Caco-2 (cell line): Measurements from ENCODE around the gene PUM1. TPM values are rescaled to one million over a fixed set of nuclear protein-coding genes. Genes with fewer than 3 reads are reported as not detected.

Experiments used
- BruUV-seq: library from RNA; stranded (reverse); fragments of 400-500 nt; replicated peaks from 2 replicates; lab custom pipeline; 2021; lab: Mats Ljungman, UMichigan
- CTCF ChIA-PET: fragments of 300-600 bp; sonication (Branson Sonifier 250); formaldehyde crosslinking; loops from one replicate; lab custom pipeline; 2022; ENCODE audit warnings: antibody characterized with exemption; lab: Charles Lee
- POLR2A ChIA-PET: fragments of 300-600 bp; sonication (Branson Sonifier 250); formaldehyde crosslinking; loops from one replicate; lab custom pipeline; 2022; ENCODE audit warnings: antibody characterized with exemption; lab: Charles Lee
- DNase-seq, 2 experiments: peaks; one replicate each; pipeline versions ENCODE4 v3.0.0 to v3.0.0-alpha.2; 2020 to 2022
- H3K27me3 ChIP-seq: replicated peaks from 2 replicates; pipeline ENCODE4 v1.6.0; 2011; ENCODE audit warnings: low read length; ENCODE audit not compliant: control insufficient read depth, insufficient read depth
- H3K36me3 ChIP-seq: 2 replicates; pipeline ENCODE4 v1.5.1; 2011; ENCODE audit warnings: low read length; ENCODE audit not compliant: control insufficient read depth, insufficient read depth
- H3K4me1 ChIP-seq: fragments of 250-450 bp; sonication (Bioruptor Pico); 2 replicates; pipeline ENCODE4 v1.5.1; 2020; ENCODE audit warnings: mild to moderate bottlenecking
- H3K4me3 ChIP-seq: 2 replicates; pipeline ENCODE4 v1.5.1; 2011; ENCODE audit warnings: low read depth, mild to moderate bottlenecking, control low read depth, low read length
- H3K9me3 ChIP-seq: fragments of 250-450 bp; sonication (Bioruptor Pico); 2 replicates; pipeline ENCODE4 v1.5.1; 2020; ENCODE audit warnings: mild to moderate bottlenecking, moderate library complexity
- H3K27ac Mint-ChIP-seq: one replicate; pipeline ENCODE4 v1.8.0; 2022; ENCODE audit warnings: mixed read lengths; ENCODE audit not compliant: unreplicated experiment
- H3K27me3 Mint-ChIP-seq: one replicate; pipeline ENCODE4 v1.8.0; 2022; ENCODE audit warnings: mixed read lengths; ENCODE audit not compliant: insufficient read depth, unreplicated experiment
- H3K36me3 Mint-ChIP-seq: one replicate; pipeline ENCODE4 v1.8.0; 2022; ENCODE audit warnings: mild to moderate bottlenecking, mixed read lengths; ENCODE audit not compliant: insufficient read depth, unreplicated experiment
- H3K4me1 Mint-ChIP-seq: one replicate; pipeline ENCODE4 v1.8.0; 2022; ENCODE audit warnings: low read depth, mixed read lengths; ENCODE audit not compliant: unreplicated experiment
- H3K4me3 Mint-ChIP-seq: one replicate; pipeline ENCODE4 v1.8.0; 2022; ENCODE audit warnings: mild to moderate bottlenecking, moderate library complexity, mixed read lengths; ENCODE audit not compliant: unreplicated experiment
- H3K9me3 Mint-ChIP-seq: one replicate; pipeline ENCODE4 v1.8.0; 2022; ENCODE audit warnings: mixed read lengths; ENCODE audit not compliant: unreplicated experiment
- intact Hi-C: fragments of 100-400 bp; cut with micrococcal nuclease; formaldehyde crosslinking; loops from one replicate; pipeline ENCODE4 v1.10.0; 2022; ENCODE audit not compliant: unreplicated experiment
- total RNA-seq: library from RNA; stranded (reverse); gene quantifications from 2 replicates; pipeline ENCODE4 v1.2.3, GENCODE V29; 2022
- TF ChIP-seq, protein P1 (sequence below), 2 experiments: fragments of 200-600 bp in 1 of 2; IDR thresholded peaks; 1 replicate in 1 of 2; 2 replicates in 1 of 2; pipeline versions ENCODE4 v1.5.1 to v1.8.0; 2011 to 2022; ENCODE audit warnings: antibody characterized with exemption in 1 of 2, control low read depth in 1 of 2, inconsistent platforms in 1 of 2, low read depth in 1 of 2, low read length in 1 of 2, mild to moderate bottlenecking in 1 of 2, moderate library complexity in 1 of 2; ENCODE audit not compliant: insufficient read depth in 1 of 2, severe bottlenecking in 1 of 2, unreplicated experiment in 1 of 2

PUM1 gene
- total RNA-seq, 1 experiment from 2014 or later: 93.7 TPM

DNA sequence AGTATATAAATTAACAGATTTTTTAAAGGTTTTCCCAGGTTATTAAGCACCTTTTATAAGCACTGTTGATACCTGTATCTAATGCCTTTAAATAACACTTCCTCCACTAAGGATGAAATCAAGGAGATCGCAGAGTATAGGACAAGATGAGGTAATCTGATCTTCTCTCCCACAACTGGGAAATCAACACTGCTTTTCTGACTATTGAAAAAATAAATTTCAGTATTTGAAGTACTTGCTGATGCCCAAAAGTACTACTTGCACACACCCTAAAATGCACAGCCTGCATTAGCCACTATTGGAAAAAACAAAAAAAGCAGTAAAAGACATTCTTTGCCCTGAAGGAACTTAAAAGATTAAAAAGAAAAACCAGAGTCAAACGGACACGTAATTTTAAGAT, 48.6 kb downstream of the PUM1 start:
- H3K4me1 Mint-ChIP-seq: peaks cover 24% of the 10 kb centered on the region
- intact Hi-C loops: no loop called here
- Histone ChIP-seq H3K9me3 (no peaks in the 10 kb centered on the region), H3K4me1 (peaks cover 18% of the 10 kb centered on the region), H3K36me3 (no peaks in the 10 kb centered on the region), H3K27me3 (no peaks in the 10 kb centered on the region), H3K4me3 (no peak overlapping the region)
- no TSS peak for BruUV-seq
- H3K4me3 Mint-ChIP-seq: no peak overlapping the region
- H3K36me3 Mint-ChIP-seq: peaks cover 17% of the 10 kb centered on the region
- no peak for DNase-seq
- peak overlapping the region; percentile 34 for H3K27ac Mint-ChIP-seq
- TF ChIP-seq, protein P1, sequence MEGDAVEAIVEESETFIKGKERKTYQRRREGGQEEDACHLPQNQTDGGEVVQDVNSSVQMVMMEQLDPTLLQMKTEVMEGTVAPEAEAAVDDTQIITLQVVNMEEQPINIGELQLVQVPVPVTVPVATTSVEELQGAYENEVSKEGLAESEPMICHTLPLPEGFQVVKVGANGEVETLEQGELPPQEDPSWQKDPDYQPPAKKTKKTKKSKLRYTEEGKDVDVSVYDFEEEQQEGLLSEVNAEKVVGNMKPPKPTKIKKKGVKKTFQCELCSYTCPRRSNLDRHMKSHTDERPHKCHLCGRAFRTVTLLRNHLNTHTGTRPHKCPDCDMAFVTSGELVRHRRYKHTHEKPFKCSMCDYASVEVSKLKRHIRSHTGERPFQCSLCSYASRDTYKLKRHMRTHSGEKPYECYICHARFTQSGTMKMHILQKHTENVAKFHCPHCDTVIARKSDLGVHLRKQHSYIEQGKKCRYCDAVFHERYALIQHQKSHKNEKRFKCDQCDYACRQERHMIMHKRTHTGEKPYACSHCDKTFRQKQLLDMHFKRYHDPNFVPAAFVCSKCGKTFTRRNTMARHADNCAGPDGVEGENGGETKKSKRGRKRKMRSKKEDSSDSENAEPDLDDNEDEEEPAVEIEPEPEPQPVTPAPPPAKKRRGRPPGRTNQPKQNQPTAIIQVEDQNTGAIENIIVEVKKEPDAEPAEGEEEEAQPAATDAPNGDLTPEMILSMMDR (IDR thresholded peaks at IDR 0.05; ENCODE audit: insufficient read depth in 1 of 2, low read depth in 1 of 2, low read length in 1 of 2, severe bottlenecking in 1 of 2, unreplicated experiment in 1 of 2): no peak
- H3K27me3 Mint-ChIP-seq: no peaks in the 10 kb centered on the region
- no peaks in the 10 kb centered on the region for H3K9me3 Mint-ChIP-seq
- CTCF ChIA-PET: no interaction called here
- POLR2A ChIA-PET: no interaction called here

DNA sequence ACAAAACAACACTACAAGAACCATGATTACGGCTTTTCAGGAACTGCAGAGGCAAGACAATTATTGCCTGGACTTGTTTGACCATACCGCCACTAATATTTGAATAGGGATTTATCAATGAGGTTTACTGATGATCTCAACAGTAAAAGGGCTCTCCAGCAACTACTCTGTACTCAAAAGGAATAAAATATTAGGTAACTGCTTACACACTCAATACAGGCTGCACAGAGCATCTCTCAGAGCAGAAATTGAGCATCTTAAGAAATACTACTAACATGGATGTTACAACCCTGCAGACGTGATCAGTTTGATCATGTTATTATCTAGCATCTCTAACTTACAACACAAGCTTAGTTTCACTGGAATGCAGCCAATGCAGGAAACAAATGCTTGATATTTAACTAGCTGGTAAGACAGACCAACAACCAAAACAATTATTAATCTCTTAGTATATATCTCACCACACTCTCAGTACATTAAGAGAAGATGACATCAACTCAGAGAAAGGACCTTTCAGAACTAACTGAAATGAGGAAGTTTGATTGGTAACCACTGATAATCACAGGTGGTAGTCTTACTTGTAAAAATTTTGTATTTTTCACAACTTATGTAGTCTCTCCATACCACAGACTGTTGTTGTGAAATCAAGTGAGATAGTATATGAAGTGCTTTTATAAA, 52.2 kb downstream of the PUM1 start:
- Histone ChIP-seq H3K4me1 (peaks cover 28% of the 10 kb centered on the region), H3K9me3 (no peaks in the 10 kb centered on the region), H3K36me3 (no peaks in the 10 kb centered on the region), H3K27me3 (no peaks in the 10 kb centered on the region), H3K4me3 (no peak overlapping the region)
- ChIA-PET CTCF (no interaction called here), POLR2A (no interaction called here)
- DNase-seq: peak in 1 of 2 experiments; percentile 15
- H3K4me3 Mint-ChIP-seq: no peak overlapping the region
- peaks cover 26% of the 10 kb centered on the region for H3K36me3 Mint-ChIP-seq
- H3K27ac Mint-ChIP-seq: peak overlapping the region; percentile 34
- BruUV-seq: no TSS peak
- no peaks in the 10 kb centered on the region for H3K9me3 Mint-ChIP-seq
- peaks cover 26% of the 10 kb centered on the region for H3K4me1 Mint-ChIP-seq
- no peaks in the 10 kb centered on the region for H3K27me3 Mint-ChIP-seq
- TF ChIP-seq, protein P1 (IDR thresholded peaks at IDR 0.05; ENCODE audit: insufficient read depth in 1 of 2, low read depth in 1 of 2, low read length in 1 of 2, severe bottlenecking in 1 of 2, unreplicated experiment in 1 of 2): no peak
- intact Hi-C loops: no loop called here

DNA sequence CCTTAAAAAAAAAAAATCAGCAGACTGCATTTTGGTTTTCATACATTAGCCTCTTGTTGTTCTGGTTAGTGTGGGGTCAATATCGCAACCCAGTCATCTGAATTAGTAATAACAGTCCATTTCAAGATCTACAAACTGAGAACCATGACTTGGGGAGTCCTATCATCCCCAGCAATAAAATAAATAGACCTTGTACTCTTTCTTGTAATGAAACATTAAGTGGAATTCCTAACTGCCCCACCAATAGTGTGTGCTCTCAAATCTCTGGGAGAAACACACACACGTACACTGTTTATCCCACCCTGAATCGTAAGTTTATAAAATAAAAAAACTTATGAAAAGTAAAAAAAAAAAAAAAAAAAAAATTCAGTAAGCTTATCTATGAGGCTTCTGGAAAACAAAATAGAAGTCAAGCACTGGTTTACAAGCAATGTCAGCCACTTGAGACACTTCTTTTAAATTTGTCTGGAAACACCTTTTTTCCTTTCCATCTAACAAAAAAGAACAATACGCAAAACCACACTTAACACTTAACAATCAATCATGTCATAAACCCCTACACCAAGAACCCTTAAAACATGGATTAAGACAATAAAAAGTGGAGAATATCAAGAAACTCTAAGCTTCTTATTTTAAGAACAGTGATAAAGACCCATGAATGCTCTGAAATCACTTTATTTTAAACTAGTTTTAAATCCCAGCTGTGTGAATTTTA, 53.1 kb downstream of the PUM1 start:
- TF ChIP-seq, protein P1 (IDR thresholded peaks at IDR 0.05; ENCODE audit: insufficient read depth in 1 of 2, low read depth in 1 of 2, low read length in 1 of 2, severe bottlenecking in 1 of 2, unreplicated experiment in 1 of 2): no peak
- H3K4me1 Mint-ChIP-seq: peaks cover 31% of the 10 kb centered on the region
- ChIA-PET POLR2A (no interaction called here), CTCF (no interaction called here)
- H3K4me3 ChIP-seq: no peak overlapping the region
- H3K27me3 Mint-ChIP-seq: no peaks in the 10 kb centered on the region
- H3K9me3 Mint-ChIP-seq: no peaks in the 10 kb centered on the region
- H3K36me3 Mint-ChIP-seq: peaks cover 22% of the 10 kb centered on the region
- no peak overlapping the region for H3K4me3 Mint-ChIP-seq
- no TSS peak for BruUV-seq
- no peaks in the 10 kb centered on the region for H3K27me3 ChIP-seq
- DNase-seq: no peak
- H3K4me1 ChIP-seq: peaks cover 36% of the 10 kb centered on the region
- H3K36me3 ChIP-seq: no peaks in the 10 kb centered on the region
- intact Hi-C loops: no loop called here
- no peaks in the 10 kb centered on the region for H3K9me3 ChIP-seq
- H3K27ac Mint-ChIP-seq: peak overlapping the region; percentile 34
